Mammary epithelial cell (primary cell): ENCODE measurements around the gene LYVE1.

Source experiments
- EZH2 ChIP-seq: IDR thresholded peaks from 2 replicates; pipeline ENCODE4 v1.6.1; 2012; ENCODE audit warnings: low read length, inconsistent platforms, borderline replicate concordance
- TF ChIP-seq, protein P1 (sequence below), 2 donors: IDR thresholded peaks in 1 of 2; conservative IDR thresholded peaks in 1 of 2; 2 replicates each; pipeline ENCODE4 v1.5.1; 2011 to 2012; ENCODE audit warnings: inconsistent platforms in 2 of 2, low read length in 2 of 2, mild to moderate bottlenecking in 2 of 2, control low read depth in 1 of 2, low read depth in 1 of 2; ENCODE audit not compliant: insufficient read depth in 1 of 2; ENCODE audit errors: extremely low read depth in 1 of 2

DNA sequence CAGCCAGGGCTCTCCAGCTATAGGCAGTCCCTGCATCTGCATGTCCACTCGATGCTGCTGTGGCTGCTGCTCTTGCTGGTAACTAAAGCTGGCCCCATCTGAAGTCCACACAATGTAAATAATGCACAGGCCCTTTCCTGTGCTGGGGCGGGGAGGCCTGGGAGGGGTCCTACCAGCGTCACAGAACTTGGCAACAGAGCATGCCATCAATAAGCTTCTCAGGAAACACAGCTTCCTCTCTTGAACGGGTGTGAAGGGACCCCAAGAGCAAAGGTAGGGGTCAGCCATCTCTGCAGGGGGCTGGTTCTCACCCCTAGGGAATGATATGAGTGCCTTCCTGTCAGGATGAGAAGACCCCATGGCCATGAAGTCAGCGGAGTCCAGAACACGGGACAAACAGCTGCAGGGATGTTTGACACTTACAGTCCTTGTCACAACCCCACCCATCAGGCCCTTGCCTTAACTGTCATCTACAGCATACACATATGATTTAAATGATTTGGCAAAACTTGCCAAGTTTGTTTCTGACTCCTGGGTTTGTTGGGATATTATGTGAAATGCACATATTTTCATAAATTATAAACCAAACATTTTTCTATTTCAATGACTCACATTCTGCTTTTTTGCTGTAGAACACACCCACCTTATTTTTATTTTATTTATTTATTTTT, 39.1 kb upstream of the LYVE1 start:
- TF ChIP-seq, protein P1, sequence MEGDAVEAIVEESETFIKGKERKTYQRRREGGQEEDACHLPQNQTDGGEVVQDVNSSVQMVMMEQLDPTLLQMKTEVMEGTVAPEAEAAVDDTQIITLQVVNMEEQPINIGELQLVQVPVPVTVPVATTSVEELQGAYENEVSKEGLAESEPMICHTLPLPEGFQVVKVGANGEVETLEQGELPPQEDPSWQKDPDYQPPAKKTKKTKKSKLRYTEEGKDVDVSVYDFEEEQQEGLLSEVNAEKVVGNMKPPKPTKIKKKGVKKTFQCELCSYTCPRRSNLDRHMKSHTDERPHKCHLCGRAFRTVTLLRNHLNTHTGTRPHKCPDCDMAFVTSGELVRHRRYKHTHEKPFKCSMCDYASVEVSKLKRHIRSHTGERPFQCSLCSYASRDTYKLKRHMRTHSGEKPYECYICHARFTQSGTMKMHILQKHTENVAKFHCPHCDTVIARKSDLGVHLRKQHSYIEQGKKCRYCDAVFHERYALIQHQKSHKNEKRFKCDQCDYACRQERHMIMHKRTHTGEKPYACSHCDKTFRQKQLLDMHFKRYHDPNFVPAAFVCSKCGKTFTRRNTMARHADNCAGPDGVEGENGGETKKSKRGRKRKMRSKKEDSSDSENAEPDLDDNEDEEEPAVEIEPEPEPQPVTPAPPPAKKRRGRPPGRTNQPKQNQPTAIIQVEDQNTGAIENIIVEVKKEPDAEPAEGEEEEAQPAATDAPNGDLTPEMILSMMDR (conservative IDR thresholded peaks at IDR 0.05 in 1 of 2, IDR thresholded peaks at IDR 0.05 in 1 of 2; ENCODE audit: extremely low read depth in 1 of 2, insufficient read depth in 1 of 2, low read depth in 1 of 2, low read length in 2 of 2), result no peak
- no peak for TF ChIP-seq EZH2
